Measurements from ENCODE around the gene SORT1. TPM values are rescaled to one million over a fixed set of nuclear protein-coding genes. Genes with fewer than 3 reads are reported as not detected.

The SORT1 gene
- total and polyA plus RNA-seq, 2 of the 8 experiments (the other 6 are each of a cell fraction or from before 2014, with no cell fraction given): 18.7 to 69.6 TPM

DNA sequence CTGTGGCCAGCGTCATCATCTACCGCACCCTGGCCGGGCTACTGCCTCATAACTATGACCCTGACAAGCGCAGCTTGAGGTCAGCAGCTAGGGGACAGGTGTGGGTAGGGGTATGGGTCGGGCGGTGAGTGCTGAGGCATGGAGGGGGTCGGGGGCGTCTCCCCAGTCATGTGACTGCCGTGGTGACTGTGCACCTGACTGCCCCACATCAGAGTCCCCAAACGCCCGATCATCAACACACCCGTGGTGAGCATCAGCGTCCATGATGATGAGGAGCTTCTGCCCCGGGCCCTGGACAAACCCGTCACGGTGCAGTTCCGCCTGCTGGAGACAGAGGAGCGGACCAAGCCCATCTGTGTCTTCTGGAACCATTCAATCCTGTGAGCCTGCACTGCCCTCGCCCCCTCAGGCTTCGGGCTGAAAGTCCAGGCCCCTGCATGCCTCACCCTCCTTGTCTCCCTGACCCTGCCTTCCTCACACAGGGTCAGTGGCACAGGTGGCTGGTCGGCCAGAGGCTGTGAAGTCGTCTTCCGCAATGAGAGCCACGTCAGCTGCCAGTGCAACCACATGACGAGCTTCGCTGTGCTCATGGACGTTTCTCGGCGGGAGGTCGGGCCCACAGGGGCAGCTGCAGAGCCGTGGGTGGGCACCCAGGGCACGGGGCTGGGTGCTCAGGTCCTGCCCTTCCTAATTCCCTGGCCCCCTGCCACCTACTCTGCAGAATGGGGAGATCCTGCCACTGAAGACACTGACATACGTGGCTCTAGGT lies 128.3 kb downstream of the SORT1 start:
- Histone ChIP-seq H4K8ac (ENCODE audit: extremely low read depth, insufficient read depth, low read length) (no peak overlapping the region), H3K27me3 (replicated peaks in 1 of 4; ENCODE audit: control insufficient read depth in 3 of 4, extremely low read depth in 1 of 4, insufficient read depth in 3 of 4, low read length in 3 of 4) (no peaks in the 10 kb centered on the region), H2BK5ac (ENCODE audit: low read depth, low read length) (no peak overlapping the region; the same call in 1 of the 2 replicates), H3K4me3 (ENCODE audit: extremely low read depth in 1 of 4, insufficient read depth in 2 of 4, low read depth in 3 of 4, low read length in 4 of 4) (no peak overlapping the region), H4K20me1 (replicated peaks in 1 of 2; ENCODE audit: control insufficient read depth in 1 of 2, insufficient read depth in 2 of 2, low read length in 2 of 2) (peaks cover 0 to 12% of the 10 kb centered on the region in 2 experiments), H3K27ac (ENCODE audit: low read depth, low read length) (no peak overlapping the region), H2BK12ac (ENCODE audit: low read depth, low read length) (no peak overlapping the region), H3K56ac (replicated peaks; ENCODE audit: insufficient read length, low read depth, low read length) (no peak overlapping the region), H3K9me3 (ENCODE audit: insufficient read depth in 2 of 2, low read depth in 1 of 2, low read length in 1 of 2) (no peaks in the 10 kb centered on the region), H2AFZ (ENCODE audit: low read length) (no peak overlapping the region), H2BK15ac (ENCODE audit: low read length) (no peak overlapping the region), H4K91ac (replicated peaks; ENCODE audit: insufficient read length, low read length) (no peak overlapping the region), H3K18ac (ENCODE audit: extremely low read depth, low read length) (no peak overlapping the region), H3K9ac (replicated peaks in 1 of 4; ENCODE audit: extremely low read depth in 1 of 4, low read depth in 3 of 4, low read length in 3 of 4) (no peak overlapping the region), H3K4me2 (ENCODE audit: insufficient read depth in 1 of 2, low read depth in 2 of 2, low read length in 2 of 2) (no peak overlapping the region), H3K23me2 (ENCODE audit: low read depth, low read length) (no peaks in the 10 kb centered on the region), H3K4ac (replicated peaks; ENCODE audit: insufficient read length, low read depth, low read length) (no peak overlapping the region), H4K5ac (ENCODE audit: insufficient read length, low read depth, low read length) (no peak overlapping the region), H2BK120ac (replicated peaks; ENCODE audit: low read depth, low read length) (no peak overlapping the region), H3K79me1 (ENCODE audit: low read depth, low read length) (no peaks in the 10 kb centered on the region), H2BK20ac (ENCODE audit: low read length) (no peak overlapping the region), H3K14ac (ENCODE audit: insufficient read length) (no peak overlapping the region), H2AK5ac (ENCODE audit: low read depth, low read length) (no peak overlapping the region), H3K36me3 (ENCODE audit: control insufficient read depth in 2 of 4, insufficient read depth in 4 of 4, low read length in 3 of 4) (peaks cover 15 to 33% (median 22%) of the 10 kb centered on the region in 4 experiments; a peak in 6 of 8 replicates), H3K79me2 (ENCODE audit: control insufficient read depth in 1 of 2, insufficient read depth in 2 of 2, low read length in 2 of 2) (no peaks in the 10 kb centered on the region), H3K4me1 (replicated peaks in 1 of 4; ENCODE audit: control insufficient read depth in 3 of 4, insufficient read depth in 4 of 4, low read length in 3 of 4) (peaks cover 0 to 2% (median 0%) of the 10 kb centered on the region in 4 experiments; a peak in 2 of 7 replicates), H3K23ac (ENCODE audit: insufficient read length) (no peak overlapping the region)
- ChIA-PET CTCF (ENCODE audit: partially characterized antibody) (interaction anchor here (0.6 to 2.4 kb wide), 13 partner anchors 8 to 263 kb away, joined by 3 to 11 read pairs (median 3); partner anchors contain the start of gene SORT1), POLR2A (ENCODE audit: partially characterized antibody) (interaction anchor here (1.2 to 1.4 kb wide), 3 partner anchors 8 to 26 kb away, joined by 3 to 4 read pairs (median 3); no protein-coding TSS in a partner anchor)
- 94% methylated on average over 27 of the region's 33 CpGs; no CpG with 5 or more reads in 1 of the 2 experiments for WGBS, 2 experiments (ENCODE audit: extremely low coverage in 1 of 2, insufficient coverage in 1 of 2, insufficient read length in 1 of 2, insufficient replicate concordance in 2 of 2, low coverage in 1 of 2, low lambda C conversion rate in 2 of 2, missing lambda C conversion rate in 1 of 2)
- FAIRE-seq (no peak), DNase-seq (ENCODE audit: low read depth in 1 of 2, low spot score in 2 of 2) (no peak)
- no peak for TF ChIP-seq KDM5A (IDR thresholded peaks at IDR 0.05; ENCODE audit: low read length)
- no peak for TF ChIP-seq RBBP5 (IDR thresholded peaks at IDR 0.05; ENCODE audit: borderline replicate concordance, low read depth, low read length)
